Measurements from ENCODE around the gene MAP1LC3A.

The MAP1LC3A gene

DNA sequence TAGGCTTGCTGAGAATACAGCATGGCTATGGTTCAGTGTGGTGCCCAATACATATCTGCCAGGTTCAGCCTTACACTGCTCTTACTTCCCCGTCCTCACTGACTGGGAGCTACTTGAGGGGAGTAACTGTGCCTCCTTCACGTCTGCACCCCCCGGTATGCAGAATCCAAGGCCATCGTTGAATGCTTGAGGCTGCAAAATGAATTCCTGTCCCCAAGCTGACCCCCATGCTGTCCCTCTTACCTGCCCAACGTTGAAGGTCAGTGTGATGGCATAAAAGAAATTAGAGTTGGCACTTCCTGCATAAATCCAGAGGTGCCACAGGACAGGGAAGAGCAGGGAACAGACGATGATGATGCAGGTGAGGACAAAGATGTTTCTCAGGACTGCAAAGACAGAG lies 16.3 kb downstream of the MAP1LC3A start:
- DNase-seq (ENCODE audit: low spot score): no peak

DNA sequence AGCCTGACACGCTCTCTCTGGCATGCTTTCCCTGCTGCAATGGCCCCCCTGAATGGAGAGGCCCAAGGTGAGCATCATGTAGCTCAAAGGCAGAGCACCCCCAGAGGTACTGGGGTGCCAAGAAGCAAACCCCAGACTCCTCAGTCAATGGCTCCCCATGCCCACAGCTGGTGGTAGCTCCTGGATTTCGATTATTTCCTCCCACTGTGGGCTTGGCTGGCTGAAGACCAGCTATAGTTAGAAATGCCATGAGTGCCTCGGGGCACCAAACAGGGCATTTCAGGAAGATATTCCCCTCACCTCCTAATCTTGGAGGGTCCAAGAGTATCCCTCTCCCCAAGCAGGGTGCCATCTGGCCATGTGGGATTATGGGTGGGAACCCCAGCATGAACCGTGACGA lies 16.8 kb downstream of the MAP1LC3A start:
- no peak for DNase-seq (ENCODE audit: low spot score)

DNA sequence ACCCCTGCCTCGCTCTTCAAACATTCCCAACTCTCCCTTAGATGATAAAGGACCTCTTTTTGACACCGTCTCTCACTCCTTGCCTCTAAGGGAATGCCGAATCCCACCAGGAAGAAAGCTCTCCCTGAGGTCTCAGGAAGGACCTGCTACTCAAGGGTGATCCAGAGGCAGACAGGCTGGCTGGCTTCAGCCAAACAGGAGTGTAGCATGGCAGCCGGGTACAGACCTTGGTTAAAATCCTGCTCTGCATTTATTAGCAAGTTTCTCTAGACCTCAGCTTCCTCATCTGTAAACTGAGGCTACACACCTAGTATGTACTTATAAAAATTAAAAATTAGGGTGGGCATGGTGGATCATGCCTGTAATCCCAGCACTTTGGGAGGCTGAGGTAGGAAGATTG lies 17.2 kb downstream of the MAP1LC3A start:
- no peak for DNase-seq (ENCODE audit: low spot score)

DNA sequence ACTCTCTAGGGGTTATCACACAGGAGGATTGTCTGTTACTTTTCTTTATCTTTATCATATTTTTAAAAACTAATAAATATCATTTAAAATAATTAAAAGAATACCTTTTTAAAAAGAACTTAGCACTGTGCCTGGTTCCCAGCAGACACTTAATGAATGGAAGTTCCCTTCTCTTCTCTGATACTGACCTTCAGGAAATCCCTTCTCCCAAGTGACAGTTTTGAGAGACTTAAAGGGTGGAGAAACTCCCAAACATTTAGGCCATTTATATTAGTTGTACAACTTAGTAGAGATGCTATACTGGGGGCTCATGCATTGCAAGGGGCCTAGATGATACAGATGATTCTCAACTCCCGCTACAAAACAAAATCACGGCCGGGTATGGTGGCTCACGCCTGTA lies 18.5 kb downstream of the MAP1LC3A start:
- DNase-seq (ENCODE audit: low spot score): no peak

DNA sequence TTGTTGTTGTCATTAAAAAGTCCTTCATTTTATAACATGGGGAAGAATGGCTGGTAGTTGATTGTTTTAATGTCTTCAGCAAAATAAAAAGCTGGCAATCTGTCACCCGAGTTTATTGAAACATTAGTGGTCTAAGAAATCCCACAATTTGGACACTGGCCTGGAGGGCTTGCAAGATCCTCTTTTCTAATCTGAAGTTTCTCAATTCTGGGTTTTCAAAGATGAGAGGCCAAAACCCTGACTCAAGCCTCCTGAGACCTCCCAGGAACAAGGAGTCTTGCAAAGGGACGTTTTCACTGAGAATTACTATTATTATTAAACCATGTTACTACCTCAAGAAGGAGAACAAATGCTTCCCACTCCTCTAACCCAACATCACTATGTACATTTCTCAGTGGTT lies 19.5 kb downstream of the MAP1LC3A start:
- DNase-seq (ENCODE audit: low spot score): no peak

DNA sequence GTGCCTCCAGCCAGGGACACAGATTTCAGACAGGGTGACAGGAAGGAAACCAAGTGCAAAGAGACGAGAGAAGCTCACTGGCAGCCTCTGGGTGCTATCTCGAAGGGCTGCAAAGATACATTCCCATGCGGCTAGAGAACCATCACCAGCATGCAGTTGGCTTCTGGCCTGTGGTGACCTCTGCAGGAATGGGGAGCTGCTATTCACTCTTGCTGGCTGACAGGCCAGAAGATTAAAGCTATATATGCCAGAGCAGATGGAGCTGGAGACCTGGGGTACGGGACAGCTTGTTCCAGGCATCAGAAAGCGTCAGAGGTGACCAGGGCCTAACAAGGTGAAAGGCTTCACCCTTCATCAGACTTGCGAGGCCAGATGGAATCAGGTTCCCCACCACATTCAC lies 20.0 kb downstream of the MAP1LC3A start:
- DNase-seq (ENCODE audit: low spot score): no peak

DNA sequence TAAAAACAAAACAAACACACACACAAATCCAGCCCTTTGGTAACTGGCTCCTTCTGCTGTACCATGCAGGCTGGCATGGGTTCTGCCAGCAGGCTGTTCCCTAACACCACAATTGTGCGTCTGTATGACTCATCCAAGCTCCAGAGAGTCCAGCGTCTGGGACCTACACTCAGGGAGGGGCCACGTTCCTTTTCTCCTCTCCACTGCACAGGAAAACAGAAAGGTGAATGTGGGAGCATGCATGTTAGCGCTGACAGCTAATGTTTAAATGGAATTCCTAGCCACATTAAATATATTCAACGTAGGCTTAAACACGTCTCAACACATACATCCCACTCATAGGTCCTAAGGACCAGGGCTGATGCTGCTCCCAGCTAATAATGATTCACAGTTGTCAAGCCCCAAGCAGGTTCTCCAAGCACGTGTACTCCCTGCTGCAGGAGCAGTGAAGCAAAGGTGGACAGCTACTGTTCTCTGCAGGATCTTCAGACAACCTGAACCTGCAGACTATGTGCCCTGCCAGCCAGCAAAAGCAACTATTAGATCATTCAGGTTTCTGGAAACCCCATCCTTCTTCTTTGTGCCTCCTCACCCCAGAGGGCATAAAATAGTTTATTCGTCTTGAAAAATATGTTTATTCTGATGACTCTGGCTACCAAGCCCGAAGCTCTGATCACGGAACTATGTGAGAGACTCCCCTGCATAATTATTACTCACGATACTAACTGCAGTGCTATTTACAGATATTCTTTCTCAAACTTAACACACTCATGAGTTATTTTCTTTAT lies 20.9 kb downstream of the MAP1LC3A start:
- no peak for DNase-seq (ENCODE audit: low spot score)

DNA sequence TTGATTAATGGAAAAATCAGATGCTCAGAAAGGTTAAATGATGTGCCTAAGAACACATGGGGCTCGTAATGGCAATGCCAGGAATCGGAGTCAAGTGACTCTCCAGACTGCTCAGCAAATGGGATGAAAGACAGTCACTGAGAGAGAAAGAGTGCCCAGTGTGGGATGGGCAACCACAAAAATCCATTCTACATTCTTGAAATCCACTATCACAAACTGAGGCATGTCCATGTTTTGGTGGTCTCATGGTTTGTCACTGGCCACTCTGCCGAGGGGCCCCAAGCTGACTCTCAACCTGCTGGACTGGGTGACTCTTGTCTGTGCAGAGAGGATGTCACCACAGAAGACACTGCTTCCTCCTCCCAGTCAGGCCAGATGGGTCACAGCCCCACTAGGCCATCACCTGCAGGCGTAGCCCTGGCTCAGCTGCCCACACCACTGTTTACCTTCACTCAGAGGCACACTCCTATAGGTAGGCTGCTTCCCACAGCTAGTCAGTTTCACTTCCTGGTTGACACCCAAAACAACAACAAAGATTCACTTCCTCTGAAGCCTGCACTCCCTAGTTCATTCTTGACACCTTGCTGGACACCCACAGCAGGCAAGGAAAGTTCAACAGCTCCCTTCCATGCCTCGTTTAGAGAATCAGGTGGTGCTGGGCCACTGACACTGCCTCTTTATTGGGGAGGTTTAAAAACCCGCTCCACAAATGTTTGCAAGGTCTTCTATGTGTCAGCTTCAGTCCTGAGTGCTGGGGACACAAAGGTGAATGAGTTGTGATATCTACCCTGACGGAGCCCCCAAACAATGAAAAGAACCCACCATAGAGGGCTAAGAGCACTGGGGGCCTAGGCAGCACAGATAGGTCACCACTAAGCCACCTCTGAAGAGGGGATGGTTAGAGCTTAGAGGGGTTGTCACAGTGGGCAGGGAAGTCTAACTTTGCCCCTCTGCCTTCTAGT lies 21.7 kb downstream of the MAP1LC3A start:
- no peak for DNase-seq (ENCODE audit: low spot score)

DNA sequence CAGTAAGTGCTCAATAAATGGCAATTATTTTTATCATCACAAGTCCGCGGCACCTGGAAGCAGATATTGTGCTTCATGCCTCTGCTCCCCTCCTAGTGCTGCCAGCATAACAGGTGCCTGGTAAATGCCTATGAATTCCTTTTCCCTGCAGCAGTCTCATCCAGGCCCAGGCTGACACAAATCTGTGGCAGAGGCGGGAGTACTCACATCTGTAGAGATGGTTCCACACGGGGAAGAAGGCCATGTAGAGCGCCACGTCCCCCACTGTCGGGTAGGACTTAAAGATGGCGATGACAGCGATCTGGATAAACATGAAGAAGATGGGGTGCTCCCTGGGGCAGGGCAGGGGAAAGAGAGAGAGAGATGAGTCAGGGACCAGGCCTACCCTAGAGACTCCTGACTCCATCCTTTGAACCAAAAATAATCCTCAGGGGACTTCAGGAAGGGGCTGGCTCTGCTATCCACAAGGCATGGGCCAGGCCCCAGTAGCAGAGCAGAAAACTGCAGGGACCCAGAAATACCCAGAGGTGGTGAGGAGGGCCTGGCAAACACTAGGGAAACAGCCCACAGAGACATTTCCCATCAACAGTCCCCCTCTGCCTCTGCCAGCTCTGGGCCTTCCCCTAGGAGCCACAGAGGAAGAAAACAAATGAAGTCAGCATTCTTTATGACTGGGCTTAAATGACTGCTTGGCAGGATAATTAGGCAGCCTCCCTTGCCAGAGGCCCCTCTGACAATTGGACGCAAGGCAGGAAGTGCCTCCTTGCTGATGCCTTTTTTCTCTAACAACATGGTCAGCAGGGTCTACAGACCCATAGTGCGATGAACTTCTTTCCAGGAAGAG lies 23.0 kb downstream of the MAP1LC3A start:
- DNase-seq (ENCODE audit: low spot score): no peak

DNA sequence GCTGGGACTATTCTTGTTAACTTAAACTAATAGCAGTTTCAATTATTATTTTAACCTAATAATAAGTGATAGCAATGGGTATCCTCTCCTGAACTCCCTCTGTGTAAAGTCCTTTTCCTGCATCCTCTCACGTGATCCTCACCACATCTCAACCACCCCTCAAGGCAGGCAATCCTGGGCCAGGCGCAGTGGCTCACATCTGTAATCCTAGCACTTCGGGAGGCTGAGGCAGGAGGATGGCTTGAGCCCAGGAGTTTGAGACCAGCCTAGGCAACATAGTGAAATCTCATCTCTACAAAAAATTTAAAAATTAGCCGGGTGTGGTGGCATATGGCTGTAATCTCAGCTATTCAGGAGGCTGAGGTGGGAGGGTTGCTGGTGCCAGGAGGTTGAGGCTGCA lies 23.7 kb downstream of the MAP1LC3A start:
- DNase-seq (ENCODE audit: low spot score): no peak

DNA sequence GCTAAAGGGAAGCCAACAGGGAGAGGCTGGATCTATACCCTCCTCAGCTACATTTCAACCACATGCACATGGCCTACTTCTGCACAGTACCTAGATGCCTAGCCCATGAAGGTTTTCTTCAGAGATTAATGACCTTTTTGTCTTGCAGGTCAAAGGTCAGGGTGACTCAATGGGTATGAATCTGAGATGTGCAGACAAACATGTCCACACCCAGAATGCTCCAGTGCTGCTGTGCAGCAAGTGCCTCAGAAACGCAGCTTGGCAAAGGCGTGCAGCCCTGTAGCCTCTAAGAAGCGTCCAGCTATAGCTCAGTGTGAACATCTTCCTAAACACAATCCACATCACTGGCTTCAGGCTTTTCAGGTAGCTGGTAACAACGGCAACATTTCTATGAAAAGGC lies 24.4 kb downstream of the MAP1LC3A start:
- no peak for DNase-seq (ENCODE audit: low spot score)

DNA sequence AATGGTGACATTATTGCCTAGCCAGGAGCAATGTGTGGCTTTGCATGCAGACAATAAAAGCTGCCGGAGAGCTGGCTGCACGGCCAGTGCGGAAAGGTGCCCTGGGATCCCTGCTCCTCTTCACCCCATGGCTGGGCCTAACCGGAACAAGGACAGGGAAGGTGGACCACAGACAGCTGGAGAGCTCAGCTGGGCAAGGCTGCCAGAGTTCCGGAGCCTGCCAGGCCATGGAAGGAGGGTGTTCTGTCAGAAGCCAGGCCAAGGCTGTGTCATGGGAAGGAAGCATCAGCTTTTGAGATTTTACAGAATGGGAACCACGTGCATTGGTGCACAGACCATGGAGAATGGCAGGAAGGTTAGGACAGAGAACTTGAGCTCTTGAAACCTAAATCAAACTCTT lies 25.0 kb downstream of the MAP1LC3A start:
- no peak for DNase-seq (ENCODE audit: low spot score)

DNA sequence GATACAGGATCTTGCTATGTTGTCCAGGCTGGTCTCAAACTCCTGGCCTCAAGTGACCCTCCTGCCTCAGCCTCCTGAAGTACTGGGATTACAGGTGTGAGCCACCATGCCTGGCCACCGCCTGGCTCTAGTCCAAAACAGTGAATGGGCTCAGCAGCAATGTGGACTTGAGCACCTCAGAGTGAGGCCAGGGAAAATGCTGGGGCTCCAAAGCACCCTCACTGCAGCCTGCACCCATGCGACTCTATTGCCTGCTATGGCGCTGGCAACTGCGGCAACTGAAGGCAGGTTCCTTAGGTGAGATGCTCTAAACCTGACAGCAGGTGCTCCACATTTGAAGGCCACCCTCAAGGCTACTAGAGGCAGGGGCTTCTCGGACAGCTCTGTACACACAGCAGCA lies 26.5 kb downstream of the MAP1LC3A start:
- DNase-seq (ENCODE audit: low spot score): no peak

DNA sequence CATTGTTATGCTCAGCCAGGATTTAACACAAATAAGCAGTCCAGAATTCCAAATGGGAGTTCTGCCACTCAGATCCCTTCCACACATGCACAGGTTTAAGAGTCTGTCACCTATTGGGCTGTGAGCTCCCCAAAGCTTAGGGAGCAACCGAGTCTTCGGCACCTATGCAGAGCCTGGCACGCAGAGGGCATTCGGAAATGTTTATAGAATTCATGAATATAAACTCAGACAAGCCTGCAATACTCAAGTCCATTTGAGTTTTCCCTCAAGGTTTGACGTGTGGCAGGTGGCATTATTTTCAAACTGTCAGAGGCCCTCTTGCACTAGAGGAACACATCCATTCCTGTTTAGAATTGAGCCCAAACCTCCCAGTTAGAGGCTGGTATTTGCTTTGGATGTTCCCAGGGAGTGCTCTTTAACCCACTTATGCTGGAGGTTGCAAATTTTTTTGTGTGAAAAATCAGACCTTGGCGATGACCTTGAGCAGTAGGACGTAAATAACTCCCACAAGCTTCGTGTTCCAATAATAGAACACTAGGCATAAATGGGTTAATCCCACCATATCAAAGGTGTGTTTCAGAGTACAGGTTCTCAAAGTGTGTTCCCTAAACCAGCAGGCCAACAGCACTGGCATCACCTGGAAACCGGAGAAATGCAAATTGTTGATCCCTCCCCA lies 28.1 kb downstream of the MAP1LC3A start:
- DNase-seq (ENCODE audit: low spot score): no peak

DNA sequence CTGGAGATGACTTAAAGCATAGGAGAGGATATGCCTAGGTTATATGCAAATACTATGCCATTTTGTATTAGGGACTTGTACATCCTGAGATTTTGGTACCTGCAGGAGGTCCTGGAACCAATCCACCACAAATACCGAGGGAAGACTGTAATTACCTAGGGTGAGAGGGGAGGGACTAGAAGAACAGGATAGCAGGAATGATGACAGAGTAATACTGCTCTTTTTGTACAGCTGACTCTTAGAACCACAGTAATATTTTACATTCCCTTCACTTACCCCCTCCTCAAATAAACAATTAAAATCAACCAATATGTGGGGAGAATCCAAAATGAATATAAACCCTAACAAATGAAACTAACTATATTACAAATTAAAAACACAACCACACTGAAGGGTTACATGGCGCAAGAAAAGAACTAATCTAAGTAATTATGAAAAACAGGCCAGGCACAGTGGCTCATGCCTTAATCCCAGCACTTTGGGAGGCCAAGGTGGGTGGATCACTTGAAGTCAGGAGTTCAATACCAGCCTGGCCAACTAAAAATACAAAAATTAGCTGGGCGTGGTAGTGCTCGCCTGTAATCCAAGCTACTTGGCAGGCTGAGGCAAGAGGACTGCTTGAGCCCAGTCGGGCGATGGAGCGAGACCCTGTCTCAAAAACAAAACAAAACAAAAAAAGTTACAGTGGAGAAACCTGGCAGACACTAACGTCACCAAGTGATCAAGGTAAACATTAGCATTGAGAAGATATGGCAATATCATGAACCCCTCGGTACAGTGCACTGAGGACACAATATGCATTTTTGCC lies 37.1 kb downstream of the MAP1LC3A start:
- no peak for DNase-seq (ENCODE audit: low spot score)

DNA sequence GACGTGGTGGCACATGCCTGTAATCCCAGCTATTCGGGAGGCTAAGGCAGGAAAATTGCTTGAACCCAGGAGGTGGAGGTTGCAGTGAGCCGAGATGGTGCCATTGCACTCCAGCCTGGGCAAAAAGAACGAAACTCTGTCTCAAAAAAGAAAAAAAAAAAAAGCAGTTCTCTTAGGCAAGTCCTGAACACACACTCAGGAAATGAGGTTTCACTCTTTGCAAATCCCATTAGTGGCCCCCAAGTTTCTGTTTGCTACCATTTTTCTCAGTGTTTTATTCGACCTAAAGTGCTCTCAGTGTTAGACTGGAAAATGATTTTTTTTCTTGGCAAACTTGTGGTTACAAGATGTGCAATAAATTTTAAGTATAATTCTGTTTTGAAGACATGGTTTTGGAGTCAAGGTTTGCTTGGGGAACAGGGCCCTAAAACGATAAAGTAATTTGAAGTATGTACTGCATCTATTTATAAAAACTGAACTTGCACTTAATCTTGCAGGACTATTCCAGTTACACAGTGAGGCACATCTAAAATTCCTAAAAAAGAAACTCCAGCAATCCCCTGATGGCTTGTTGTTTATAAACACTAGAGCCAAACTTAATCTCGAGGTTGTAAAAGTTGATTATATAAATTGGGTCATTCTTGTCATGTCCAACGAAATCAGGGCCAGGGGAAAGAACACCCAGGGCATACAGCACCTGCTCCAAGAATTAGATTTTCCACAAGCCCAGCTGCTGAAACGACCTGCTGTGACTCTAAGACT lies 42.6 kb downstream of the MAP1LC3A start:
- DNase-seq (ENCODE audit: low spot score): peak; percentile 41

DNA sequence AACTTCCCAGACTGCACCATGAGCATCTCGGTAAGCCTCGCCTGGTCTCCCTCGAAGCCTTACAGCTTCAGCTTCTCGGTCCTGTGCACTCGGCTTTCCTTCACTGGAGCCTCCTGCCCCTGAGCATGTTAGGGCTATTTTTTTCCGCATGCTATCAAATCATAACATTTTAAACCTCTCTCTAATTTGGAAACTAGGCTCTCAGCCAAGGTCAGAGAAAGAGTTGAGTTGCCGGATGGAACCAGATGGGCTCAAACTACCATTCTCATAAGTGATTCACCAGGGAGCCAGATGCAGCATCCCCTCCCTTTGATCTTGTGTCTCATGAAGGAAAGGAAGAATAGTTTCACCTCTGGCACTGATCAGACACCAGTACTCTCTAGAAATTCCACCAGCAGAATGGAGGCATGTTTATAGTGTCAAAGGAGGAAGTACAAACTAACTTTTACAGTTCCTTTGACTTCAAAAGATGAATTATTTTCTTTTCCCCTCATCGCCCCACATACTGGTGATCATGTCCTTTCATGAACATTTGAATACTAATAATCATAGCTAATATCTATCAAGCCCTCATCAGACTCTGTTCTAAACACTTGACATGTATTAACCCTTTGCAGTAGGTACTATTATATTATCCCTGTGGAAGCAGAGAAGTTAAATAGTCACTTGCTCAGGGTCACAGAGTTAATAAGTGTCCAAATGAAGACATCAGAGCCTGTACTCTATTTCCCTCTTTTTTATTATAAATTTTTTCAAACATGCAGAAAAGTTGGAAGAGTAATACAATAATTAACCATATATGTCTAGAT lies 46.7 kb downstream of the MAP1LC3A start:
- no peak for DNase-seq (ENCODE audit: low spot score)

DNA sequence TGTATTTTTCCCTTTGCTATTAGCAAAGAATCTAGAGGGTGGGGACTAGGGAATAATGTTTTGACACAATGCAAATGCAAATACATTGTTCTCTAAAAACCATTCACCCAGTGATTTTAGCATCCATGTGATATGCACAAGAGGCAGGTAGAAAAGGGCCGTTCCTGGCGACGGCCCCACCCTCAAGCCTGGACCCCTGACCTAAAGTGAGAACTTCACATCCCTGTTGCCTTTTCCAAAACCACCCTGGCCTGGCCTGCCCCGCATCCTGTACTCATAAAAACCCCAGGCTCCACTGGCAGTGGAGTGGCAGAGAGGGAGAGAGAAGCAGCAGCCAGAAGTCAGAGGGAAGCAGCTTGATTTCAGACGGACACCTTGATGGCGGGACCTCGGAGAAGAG lies 48.5 kb downstream of the MAP1LC3A start:
- DNase-seq (ENCODE audit: low spot score): no peak
